Measurements from ENCODE around the gene C1orf115. TPM values are rescaled to one million over a fixed set of nuclear protein-coding genes. Genes with fewer than 3 reads are reported as not detected.

The C1orf115 gene
- total RNA-seq, 1 experiment from 2014 or later = 5.6 TPM

- no peak for DNase-seq
- TF ChIP-seq EZH2 (IDR thresholded peaks at IDR 0.05; ENCODE audit: low read depth) (no peak), CTCF (conservative IDR thresholded peaks at IDR 0.05) (no peak)
- Histone ChIP-seq H3K79me2 (ENCODE audit: low read depth) (no peaks in the 10 kb centered on the region), H3K27ac (no peak overlapping the region), H3K4me2 (no peak overlapping the region), H2AFZ (no peak overlapping the region), H3K9me2 (ENCODE audit: insufficient read depth) (no peaks in the 10 kb centered on the region), H3K27me3 (ENCODE audit: insufficient read depth, low read depth) (no peaks in the 10 kb centered on the region), H3K4me3 (no peak overlapping the region), H3F3A (ENCODE audit: insufficient read depth, low read depth) (no peaks in the 10 kb centered on the region), H3K36me3 (ENCODE audit: low read depth) (no peaks in the 10 kb centered on the region), H4K20me1 (ENCODE audit: insufficient read depth) (no peaks in the 10 kb centered on the region), H3K4me1 (replicated peaks; ENCODE audit: insufficient read depth) (no peaks in the 10 kb centered on the region), H3K9me3 (ENCODE audit: insufficient read depth, low read depth) (no peaks in the 10 kb centered on the region)
- intact Hi-C loops (cut with micrococcal nuclease; ENCODE audit: unreplicated experiment) = no loop called here
- POLR2A ChIA-PET (ENCODE audit: unreplicated experiment) = no interaction called here
- CTCF ChIA-PET = no interaction called here
- BruUV-seq (replicated peaks) = no TSS peak
These were observed 34.7 kb upstream of the C1orf115 start for GRCh38 chr1:220655509-220655908.

GRCh38 chr1:220655961-220656740, 34.0 kb upstream of the C1orf115 start:
- H3K36me3 ChIP-seq (ENCODE audit: low read depth) = no peaks in the 10 kb centered on the region
- H3F3A ChIP-seq (ENCODE audit: insufficient read depth, low read depth) = no peaks in the 10 kb centered on the region
- no TSS peak for BruUV-seq (replicated peaks)
- H2AFZ ChIP-seq = no peak overlapping the region
- no peaks in the 10 kb centered on the region for H3K9me3 ChIP-seq (ENCODE audit: insufficient read depth, low read depth)
- intact Hi-C loops (cut with micrococcal nuclease; ENCODE audit: unreplicated experiment) = no loop called here
- no peak for TF ChIP-seq EZH2 (IDR thresholded peaks at IDR 0.05; ENCODE audit: low read depth)
- no peak for TF ChIP-seq CTCF (conservative IDR thresholded peaks at IDR 0.05)
- H4K20me1 ChIP-seq (ENCODE audit: insufficient read depth) = no peaks in the 10 kb centered on the region
- H3K9me2 ChIP-seq (ENCODE audit: insufficient read depth) = no peaks in the 10 kb centered on the region
- CTCF ChIA-PET = no interaction called here
- no peaks in the 10 kb centered on the region for H3K4me1 ChIP-seq (replicated peaks; ENCODE audit: insufficient read depth)
- POLR2A ChIA-PET (ENCODE audit: unreplicated experiment) = no interaction called here
- H3K4me2 ChIP-seq = no peak overlapping the region
- H3K79me2 ChIP-seq (ENCODE audit: low read depth) = no peaks in the 10 kb centered on the region
- no peaks in the 10 kb centered on the region for H3K27me3 ChIP-seq (ENCODE audit: insufficient read depth, low read depth)
- H3K27ac ChIP-seq = no peak overlapping the region
- DNase-seq = no peak
- H3K4me3 ChIP-seq = no peak overlapping the region

GRCh38 chr1:220666349-220666748, 23.8 kb upstream of the C1orf115 start:
- H3K4me2 ChIP-seq = no peak overlapping the region
- H3K9me3 ChIP-seq (ENCODE audit: insufficient read depth, low read depth) = no peaks in the 10 kb centered on the region; the same call in 1 of the 2 replicates
- POLR2A ChIA-PET (ENCODE audit: unreplicated experiment) = no interaction called here
- no peak for DNase-seq
- H3F3A ChIP-seq (ENCODE audit: insufficient read depth, low read depth) = no peaks in the 10 kb centered on the region
- H3K9me2 ChIP-seq (ENCODE audit: insufficient read depth) = no peaks in the 10 kb centered on the region
- no peaks in the 10 kb centered on the region for H3K4me1 ChIP-seq (replicated peaks; ENCODE audit: insufficient read depth)
- CTCF ChIA-PET = no interaction called here
- no peak for TF ChIP-seq CTCF (conservative IDR thresholded peaks at IDR 0.05)
- TF ChIP-seq EZH2 (IDR thresholded peaks at IDR 0.05; ENCODE audit: low read depth) = no peak
- BruUV-seq (replicated peaks) = no TSS peak
- intact Hi-C loops (cut with micrococcal nuclease; ENCODE audit: unreplicated experiment) = no loop called here
- no peaks in the 10 kb centered on the region for H3K79me2 ChIP-seq (ENCODE audit: low read depth)
- no peaks in the 10 kb centered on the region for H3K36me3 ChIP-seq (ENCODE audit: low read depth)
- H4K20me1 ChIP-seq (ENCODE audit: insufficient read depth) = no peaks in the 10 kb centered on the region
- H2AFZ ChIP-seq = no peak overlapping the region
- H3K4me3 ChIP-seq = no peak overlapping the region
- no peak overlapping the region for H3K27ac ChIP-seq
- no peaks in the 10 kb centered on the region for H3K27me3 ChIP-seq (ENCODE audit: insufficient read depth, low read depth)

All from PC-9 (cell line).